ENCODE data around the gene CARD8.
A peak's percentile ranks its signal among the peaks of the same experiment; 100 is the strongest.

Gene CARD8

GRCh38 chr19:48186541-48186991, 69.1 kb downstream of the CARD8 start:
- H3K4me3 Mint-ChIP-seq = peak overlapping the region; percentile 37 to 64
- peaks cover 11 to 13% of the 10 kb centered on the region in 2 donors for H3K4me1 Mint-ChIP-seq
- peaks cover 1 to 4% of the 10 kb centered on the region in 2 donors for H3K9me3 Mint-ChIP-seq
- peaks cover 22 to 43% of the 10 kb centered on the region in 2 donors for H3K36me3 Mint-ChIP-seq
- peak overlapping the region; percentile 77 for H3K27ac Mint-ChIP-seq
- ATAC-seq (replicated peaks) (peak; percentile 64), DNase-seq (peak; percentile 13)
- no peaks in the 10 kb centered on the region for H3K27me3 Mint-ChIP-seq

GRCh38 chr19:48186015-48186414, 69.7 kb downstream of the CARD8 start:
- Mint-ChIP-seq H3K4me1 (peaks cover 11 to 13% of the 10 kb centered on the region in 2 donors), H3K9me3 (peaks cover 7 to 9% of the 10 kb centered on the region in 2 donors), H3K36me3 (peaks cover 28 to 46% of the 10 kb centered on the region in 2 donors), H3K4me3 (peak overlapping the region in 1 of 2 donors; percentile 37), H3K27ac (peak overlapping the region; percentile 77), H3K27me3 (no peaks in the 10 kb centered on the region)
- ATAC-seq (replicated peaks) (peak; percentile 27 to 53), DNase-seq (no peak)

- Mint-ChIP-seq H3K27ac (no peak overlapping the region), H3K36me3 (peaks cover 28 to 43% of the 10 kb centered on the region in 2 donors), H3K9me3 (peaks cover 7 to 9% of the 10 kb centered on the region in 2 donors), H3K4me1 (peaks cover 11 to 13% of the 10 kb centered on the region in 2 donors), H3K4me3 (no peak overlapping the region), H3K27me3 (no peaks in the 10 kb centered on the region)
- no peak for DNase-seq
- no peak for ATAC-seq (replicated peaks)
Observed at GRCh38 chr19:48183356-48183755, 72.4 kb downstream of the CARD8 start.

GRCh38 chr19:48182434-48182833, 73.3 kb downstream of the CARD8 start:
- Mint-ChIP-seq H3K27ac (no peak overlapping the region), H3K9me3 (peaks cover 7 to 9% of the 10 kb centered on the region in 2 donors), H3K4me3 (no peak overlapping the region), H3K4me1 (peaks cover 10 to 13% of the 10 kb centered on the region in 2 donors), H3K36me3 (peaks cover 26 to 35% of the 10 kb centered on the region in 2 donors), H3K27me3 (no peaks in the 10 kb centered on the region)
- no peak for ATAC-seq (replicated peaks)
- DNase-seq = no peak

- DNase-seq (no peak), ATAC-seq (replicated peaks) (no peak)
- Mint-ChIP-seq H3K9me3 (peaks cover 7 to 9% of the 10 kb centered on the region in 2 donors), H3K36me3 (peaks cover 30 to 42% of the 10 kb centered on the region in 2 donors), H3K4me3 (no peak overlapping the region), H3K27ac (no peak overlapping the region), H3K4me1 (peaks cover 10 to 12% of the 10 kb centered on the region in 2 donors), H3K27me3 (no peaks in the 10 kb centered on the region)
Observed at GRCh38 chr19:48181505-48181904, 74.2 kb downstream of the CARD8 start.

- peaks cover 33 to 46% of the 10 kb centered on the region in 2 donors for H3K36me3 Mint-ChIP-seq
- no peak overlapping the region for H3K27ac Mint-ChIP-seq
- no peak for ATAC-seq (replicated peaks)
- peaks cover 2% of the 10 kb centered on the region in 2 donors for H3K9me3 Mint-ChIP-seq
- no peak for DNase-seq
- H3K4me3 Mint-ChIP-seq = no peak overlapping the region
- H3K4me1 Mint-ChIP-seq = peaks cover 12 to 14% of the 10 kb centered on the region in 2 donors
- H3K27me3 Mint-ChIP-seq = no peaks in the 10 kb centered on the region
Observed at GRCh38 chr19:48176226-48176625, 79.5 kb downstream of the CARD8 start.

GRCh38 chr19:48175578-48175977, 80.1 kb downstream of the CARD8 start:
- Mint-ChIP-seq H3K9me3 (no peaks in the 10 kb centered on the region), H3K36me3 (peaks cover 28 to 47% of the 10 kb centered on the region in 2 donors), H3K27ac (peak overlapping the region; percentile 73), H3K27me3 (no peaks in the 10 kb centered on the region), H3K4me1 (peaks cover 16 to 19% of the 10 kb centered on the region in 2 donors), H3K4me3 (no peak overlapping the region)
- ATAC-seq (replicated peaks) (no peak), DNase-seq (no peak)

- H3K27ac Mint-ChIP-seq = no peak overlapping the region
- H3K27me3 Mint-ChIP-seq = no peaks in the 10 kb centered on the region
- ATAC-seq (replicated peaks) = no peak
- H3K4me3 Mint-ChIP-seq = no peak overlapping the region
- H3K36me3 Mint-ChIP-seq = peaks cover 24 to 46% of the 10 kb centered on the region in 2 donors
- H3K9me3 Mint-ChIP-seq = no peaks in the 10 kb centered on the region
- DNase-seq = no peak
- peaks cover 18 to 19% of the 10 kb centered on the region in 2 donors for H3K4me1 Mint-ChIP-seq
Observed at GRCh38 chr19:48174445-48175030, 81.2 kb downstream of the CARD8 start.

GRCh38 chr19:48171710-48172109, 84.0 kb downstream of the CARD8 start:
- ATAC-seq (replicated peaks) (no peak), DNase-seq (no peak)
- Mint-ChIP-seq H3K27me3 (no peaks in the 10 kb centered on the region), H3K36me3 (peaks cover 20 to 39% of the 10 kb centered on the region in 2 donors), H3K9me3 (no peaks in the 10 kb centered on the region), H3K4me1 (peaks cover 19 to 27% of the 10 kb centered on the region in 2 donors), H3K4me3 (peak overlapping the region; percentile 88 to 96), H3K27ac (no peak overlapping the region)

- Mint-ChIP-seq H3K27ac (peak overlapping the region; percentile 99), H3K9me3 (no peaks in the 10 kb centered on the region), H3K4me1 (peaks cover 19 to 27% of the 10 kb centered on the region in 2 donors), H3K4me3 (peak overlapping the region; percentile 88 to 96), H3K27me3 (no peaks in the 10 kb centered on the region), H3K36me3 (peaks cover 20 to 36% of the 10 kb centered on the region in 2 donors)
- ATAC-seq (replicated peaks) (peak; percentile 13 to 15), DNase-seq (no peak)
Observed at GRCh38 chr19:48170817-48171347, 84.8 kb downstream of the CARD8 start.

GRCh38 chr19:48169939-48170803, 85.5 kb downstream of the CARD8 start, which contains the start of the genes LIG1 and ZSWIM9:
Gene LIG1, minus strand, starts transcription at chr19:48170344. Its CDS starts 4,778 bp downstream, at chr19:48165566.
Gene ZSWIM9, plus strand, starts transcription at chr19:48170680. Its CDS starts 1,123 bp downstream, at chr19:48171803.
- no peaks in the 10 kb centered on the region for H3K9me3 Mint-ChIP-seq
- ATAC-seq (replicated peaks) (peak; percentile 92 to 94), DNase-seq (peak; percentile 91)
- H3K36me3 Mint-ChIP-seq = peaks cover 17 to 32% of the 10 kb centered on the region in 2 donors
- H3K27me3 Mint-ChIP-seq = no peaks in the 10 kb centered on the region
- H3K4me1 Mint-ChIP-seq = peaks cover 16 to 27% of the 10 kb centered on the region in 2 donors
- H3K4me3 Mint-ChIP-seq = peak within 1 kb of the TSS; percentile 88 to 96
- peak within 1 kb of the TSS; percentile 99 for H3K27ac Mint-ChIP-seq

- Mint-ChIP-seq H3K27ac (peak overlapping the region; percentile 99), H3K4me1 (peaks cover 14 to 27% of the 10 kb centered on the region in 2 donors), H3K9me3 (no peaks in the 10 kb centered on the region), H3K27me3 (no peaks in the 10 kb centered on the region), H3K36me3 (peaks cover 13 to 27% of the 10 kb centered on the region in 2 donors), H3K4me3 (peak overlapping the region; percentile 88 to 96)
- peak; percentile 68 for DNase-seq
- ATAC-seq (replicated peaks) = peak; percentile 17 to 35
Observed at GRCh38 chr19:48169578-48169938, 86.2 kb downstream of the CARD8 start.

GRCh38 chr19:48168689-48169088, 87.0 kb downstream of the CARD8 start:
- Mint-ChIP-seq H3K27ac (no peak overlapping the region), H3K36me3 (peaks cover 11 to 20% of the 10 kb centered on the region in 2 donors)

GRCh38 chr19:48158210-48158790, 97.4 kb downstream of the CARD8 start:
- Mint-ChIP-seq H3K27me3 (no peaks in the 10 kb centered on the region), H3K27ac (no peak overlapping the region), H3K9me3 (no peaks in the 10 kb centered on the region), H3K36me3 (peaks cover 35 to 59% of the 10 kb centered on the region in 2 donors), H3K4me3 (no peak overlapping the region), H3K4me1 (peaks cover 0 to 1% of the 10 kb centered on the region in 2 donors)
- DNase-seq = no peak
- ATAC-seq (replicated peaks) = no peak

More at GRCh38 chr19:48168689-48169088, 87.0 kb downstream of the CARD8 start:
- H3K9me3 Mint-ChIP-seq = no peaks in the 10 kb centered on the region
- ATAC-seq (replicated peaks) (no peak), DNase-seq (no peak)
- H3K27me3 Mint-ChIP-seq = no peaks in the 10 kb centered on the region
- H3K4me3 Mint-ChIP-seq = no peak overlapping the region
- peaks cover 14 to 27% of the 10 kb centered on the region in 2 donors for H3K4me1 Mint-ChIP-seq

Data from stimulated activated naive B cell treated with anti-CD40 and anti-IgM and Interleukin-4, amounts not matched to agents 10 μg/mL and 1 μg/mL and 100 μg/mL, for 72 hours (primary cell).